Stimulated activated CD4-positive, alpha-beta T cell treated with anti-CD3 and anti-CD28 coated beads, Interleukin-1b, Interleukin-23, amount 100 ng/mL, for 4 hours (primary cell): ENCODE measurements around the gene PRTFDC1.

Experiments used
- DNase-seq, 2 donors: peaks; one replicate each; pipeline ENCODE4 v3.0.0-alpha.2; 2020; ENCODE audit warnings: low read depth in 2 of 2

Gene PRTFDC1

DNA sequence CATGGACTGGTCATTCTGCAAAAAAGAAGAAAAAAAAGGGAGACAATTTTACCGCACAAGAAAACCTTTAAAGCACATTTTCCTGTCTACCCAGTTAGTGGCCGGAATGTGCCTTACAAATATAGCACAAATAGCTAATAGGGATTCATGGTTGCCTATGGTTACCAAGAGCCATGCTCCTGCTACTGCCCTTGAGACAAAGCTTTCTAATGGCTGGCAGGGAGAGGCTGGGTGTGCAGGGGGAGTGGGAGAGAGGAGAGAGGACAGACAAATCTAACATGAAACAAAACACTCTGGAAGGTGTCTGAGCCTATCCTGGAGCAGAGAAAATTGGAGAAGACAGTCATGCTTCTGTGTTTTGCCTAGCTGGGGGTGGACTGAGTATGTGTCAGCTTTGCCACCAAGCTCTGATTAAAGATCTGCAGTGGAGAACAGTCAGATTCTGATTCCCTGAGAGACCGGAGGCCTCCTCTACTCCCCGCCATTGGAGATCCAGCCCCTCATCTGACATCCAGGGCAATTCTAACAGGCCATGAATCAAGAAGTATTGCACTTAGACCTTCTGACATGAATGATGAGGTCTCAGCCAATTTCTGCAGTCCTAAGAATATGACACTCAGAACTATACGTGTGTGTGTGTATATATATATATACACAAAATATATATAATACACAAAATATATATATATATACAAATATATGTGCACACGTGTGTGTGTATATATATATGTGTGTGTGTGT, 80.2 kb downstream of the PRTFDC1 start:
- DNase-seq, result no peak

DNA sequence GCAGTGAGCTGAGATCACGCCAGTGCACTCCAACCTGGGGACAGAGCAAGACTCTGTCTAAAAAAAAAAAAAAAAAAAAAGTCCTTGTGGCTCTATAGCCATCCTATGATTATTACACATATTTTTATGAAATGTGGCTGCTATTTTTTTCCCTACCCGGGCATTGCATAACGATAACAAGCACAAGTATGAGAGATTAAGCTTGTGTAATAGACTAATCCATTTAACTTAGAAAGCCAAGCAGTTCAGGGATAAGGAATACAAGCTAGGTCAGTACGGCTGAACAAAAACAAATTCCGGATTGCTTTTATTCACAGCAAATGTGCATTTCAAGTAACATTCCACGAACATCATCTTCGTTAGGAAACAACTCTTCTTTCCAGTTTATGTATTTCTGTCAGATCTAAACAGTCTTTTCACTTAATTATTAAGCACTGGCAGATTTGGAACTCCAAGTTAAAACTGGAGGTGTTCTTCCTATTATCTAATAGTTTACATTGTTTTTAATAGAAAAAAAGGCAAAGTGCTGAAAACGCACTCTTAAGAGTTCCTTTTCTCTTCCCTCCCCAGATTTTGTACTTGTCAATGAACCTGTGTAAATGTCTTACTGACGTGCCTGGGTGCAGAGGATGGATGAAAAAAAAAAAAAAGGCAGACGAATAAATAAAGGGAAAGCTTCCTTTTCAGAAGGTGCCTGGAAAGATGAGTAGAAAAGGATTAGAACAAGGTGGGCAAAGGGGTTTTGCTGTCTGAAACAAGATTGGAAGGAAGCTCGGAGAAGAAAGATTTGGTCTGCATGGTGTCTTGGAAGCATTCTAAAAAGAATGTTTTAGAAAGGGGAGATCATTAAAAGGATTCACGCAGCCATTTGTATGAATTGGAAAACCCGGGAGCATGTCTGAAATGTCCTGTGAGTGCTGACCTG, 81.1 kb downstream of the PRTFDC1 start:
- DNase-seq, result no peak

DNA sequence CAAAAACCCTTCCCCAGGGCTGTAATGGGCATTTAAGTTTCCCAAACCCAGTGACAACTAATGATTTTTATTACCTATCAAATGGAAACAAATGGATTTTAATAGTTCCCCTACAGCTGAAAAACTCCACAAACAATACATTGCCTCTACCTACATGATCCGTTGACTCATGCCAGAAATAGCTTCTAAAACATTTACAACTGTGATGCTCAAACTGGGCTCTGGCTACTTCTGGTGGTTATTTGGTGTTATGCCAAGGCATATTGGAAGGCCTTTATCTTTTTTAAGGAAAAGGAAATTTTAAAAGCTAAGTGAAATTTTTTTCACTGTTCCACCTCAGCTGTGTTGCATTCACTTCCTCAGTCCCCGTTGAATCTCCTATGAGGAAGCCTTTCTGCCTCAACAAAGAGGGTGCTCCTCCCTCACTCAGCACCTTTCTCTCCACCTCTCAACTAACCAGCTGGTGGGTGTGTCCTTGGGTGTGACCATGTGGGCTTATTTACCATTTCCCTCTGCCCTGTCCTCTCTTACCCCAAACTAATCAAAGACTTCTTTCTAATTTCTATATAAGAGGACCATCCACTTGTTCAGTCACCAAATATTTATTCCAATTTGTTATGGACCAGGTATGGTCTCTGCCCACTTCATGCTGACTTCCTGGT, 82.9 kb downstream of the PRTFDC1 start:
- DNase-seq, result no peak

DNA sequence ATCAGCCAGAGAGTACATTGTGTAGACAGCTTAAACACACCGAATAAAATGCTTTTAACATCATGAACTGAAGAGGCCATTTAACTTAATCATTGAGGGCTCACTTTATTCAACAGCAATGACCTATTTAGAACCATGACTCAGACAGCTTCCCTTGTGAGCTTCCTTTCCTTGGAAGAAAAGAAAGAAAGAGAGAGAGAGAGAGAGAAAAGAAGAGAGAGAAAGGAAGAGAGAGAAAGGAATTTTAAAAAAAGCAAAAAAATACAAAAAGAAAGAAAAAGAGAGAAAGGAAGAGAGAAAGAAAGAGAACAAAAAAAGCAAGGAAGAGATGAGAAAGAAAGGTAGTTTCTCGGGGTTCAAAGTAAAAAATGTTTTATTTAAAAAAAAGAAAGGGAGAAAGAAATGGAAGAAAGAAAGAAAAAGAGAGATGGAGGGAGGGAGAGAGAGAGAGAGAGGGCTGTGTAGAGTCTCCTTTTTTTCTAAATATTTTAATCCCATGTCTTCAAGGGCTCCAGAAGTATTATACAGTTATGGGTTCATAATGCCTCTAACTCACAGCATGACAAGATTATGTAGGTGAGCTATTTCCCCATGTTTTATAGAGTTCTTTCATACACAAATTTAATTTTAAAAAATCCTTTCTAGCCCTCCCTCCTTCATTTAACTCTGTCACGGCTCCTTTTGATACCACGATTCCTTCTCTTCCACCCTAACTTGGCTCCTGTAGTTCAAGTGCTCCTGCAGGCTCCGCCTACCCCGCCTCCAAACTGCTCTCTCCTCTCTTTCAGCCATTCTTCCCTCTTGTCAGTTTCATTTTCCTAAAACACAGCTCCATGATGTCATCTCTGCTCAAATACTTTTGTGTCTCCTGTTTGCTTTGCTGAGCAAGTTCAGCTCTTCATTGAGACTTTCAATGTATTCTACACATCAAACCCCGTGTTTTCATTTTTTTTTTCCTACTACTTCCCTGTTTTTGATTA, 85.5 kb downstream of the PRTFDC1 start:
- no peak for DNase-seq

DNA sequence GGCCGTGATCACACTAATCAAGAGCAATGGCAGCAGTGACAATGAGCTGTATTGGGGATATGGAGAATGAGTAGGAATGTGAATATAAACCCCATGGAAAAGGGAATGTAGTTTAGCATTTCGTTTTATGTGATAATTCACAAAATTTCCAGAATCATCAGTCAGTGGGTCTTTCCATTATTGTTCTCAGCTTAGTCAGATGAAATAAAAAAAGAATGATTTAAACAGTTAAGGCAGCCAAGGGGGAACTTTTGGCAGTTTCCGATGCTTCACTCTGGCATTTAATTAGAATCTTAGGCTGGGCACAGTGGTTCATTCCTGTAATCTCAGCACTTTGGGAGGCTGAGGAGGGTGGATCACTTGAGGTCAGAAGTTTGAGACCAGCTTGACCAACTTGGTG, 86.6 kb downstream of the PRTFDC1 start:
- no peak for DNase-seq

DNA sequence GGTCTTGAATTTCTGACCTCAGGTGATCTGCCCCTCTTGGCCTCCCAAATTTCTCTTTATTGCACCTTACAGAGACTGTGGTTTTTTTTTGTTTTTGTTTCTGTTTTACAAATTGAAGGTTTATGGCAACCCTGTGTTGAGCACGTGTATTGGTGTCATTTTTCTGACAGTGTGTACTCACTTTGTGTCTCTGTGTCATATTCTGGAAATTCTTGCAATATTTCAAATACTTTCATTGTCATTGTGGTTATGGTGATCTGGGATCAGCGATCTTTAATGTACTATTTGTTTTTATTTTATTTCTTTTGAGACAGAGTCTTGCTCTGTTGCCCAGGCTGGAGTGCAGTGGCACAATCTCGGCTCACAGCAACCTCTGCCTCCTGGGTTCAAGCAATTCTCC, 89.8 kb downstream of the PRTFDC1 start:
- DNase-seq, result no peak

DNA sequence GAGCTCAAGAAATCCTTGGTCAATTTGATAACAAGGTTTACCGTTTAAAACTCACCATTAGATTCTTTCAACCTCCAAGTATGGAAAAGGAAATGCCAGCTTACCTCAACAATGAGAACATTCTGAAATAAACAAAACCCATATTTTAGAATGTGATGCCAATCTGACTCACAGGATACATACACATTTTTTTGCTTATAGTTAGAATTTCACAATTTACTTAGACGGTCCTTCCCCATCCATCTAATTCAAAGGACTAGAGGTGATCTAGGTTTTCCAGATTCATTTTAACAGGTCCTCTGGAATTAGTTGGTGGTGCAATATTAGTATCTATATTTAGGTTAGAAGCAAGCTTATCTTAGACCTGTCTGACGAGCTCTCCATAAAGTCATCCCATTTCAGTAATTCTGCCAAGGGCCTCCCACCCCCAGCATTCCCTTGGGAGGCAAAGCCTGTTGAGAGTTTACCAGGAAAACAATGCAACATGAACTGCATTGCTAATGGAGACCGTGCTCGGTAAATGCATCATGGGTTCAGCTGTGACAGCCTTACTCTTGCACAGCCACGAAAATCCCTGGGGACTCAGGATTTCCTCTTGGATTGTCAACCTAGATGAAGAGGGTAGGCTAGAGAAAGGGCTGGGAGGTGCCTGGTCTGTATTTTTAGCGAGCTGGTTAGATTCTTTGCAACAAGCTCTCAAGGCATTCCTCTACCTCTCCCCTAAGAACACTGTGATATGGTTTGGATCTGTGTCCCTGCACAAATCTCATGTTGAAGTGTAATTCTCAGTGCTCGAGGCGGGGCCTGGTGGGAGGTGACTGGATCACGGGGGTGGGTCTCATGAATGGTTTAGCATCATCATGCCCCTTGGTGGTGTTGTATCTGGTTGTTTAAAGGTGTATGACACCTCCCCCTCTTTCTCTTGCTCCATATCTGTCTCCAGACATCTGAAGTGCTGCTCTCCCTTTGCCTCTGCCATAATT, 93.8 kb downstream of the PRTFDC1 start:
- no peak for DNase-seq

DNA sequence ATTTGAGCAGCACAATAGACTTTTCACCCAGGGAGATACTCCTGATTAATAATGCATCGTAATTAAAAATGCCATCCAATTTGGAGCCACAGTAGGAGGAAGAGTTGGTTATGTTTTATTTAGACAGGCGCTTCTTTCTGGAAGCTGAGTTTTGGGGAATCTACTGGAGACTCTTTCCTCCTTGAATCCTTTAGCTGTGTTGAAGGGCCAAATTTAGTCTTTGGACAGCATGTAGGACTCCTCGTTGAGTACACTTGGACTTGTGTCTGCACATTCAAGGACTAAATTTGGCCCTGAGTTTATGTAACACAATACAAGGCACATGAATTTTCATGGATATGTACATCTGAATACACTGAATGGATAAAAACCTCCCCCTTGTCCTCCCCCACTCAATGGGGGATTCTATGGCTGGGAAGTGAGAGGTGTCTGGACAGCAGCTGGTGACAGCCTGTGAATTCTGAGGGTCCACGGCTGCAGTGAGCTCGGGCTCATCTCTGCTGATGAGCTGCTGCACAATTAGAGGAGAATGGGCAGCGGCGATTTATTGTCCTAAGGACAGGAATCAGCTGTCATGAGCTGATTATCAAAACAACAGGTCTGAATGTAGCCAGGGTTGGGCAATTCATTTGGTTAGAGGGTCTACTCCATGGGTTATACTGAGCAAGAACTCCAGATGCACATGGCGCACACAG, 95.2 kb downstream of the PRTFDC1 start:
- DNase-seq, result no peak

DNA sequence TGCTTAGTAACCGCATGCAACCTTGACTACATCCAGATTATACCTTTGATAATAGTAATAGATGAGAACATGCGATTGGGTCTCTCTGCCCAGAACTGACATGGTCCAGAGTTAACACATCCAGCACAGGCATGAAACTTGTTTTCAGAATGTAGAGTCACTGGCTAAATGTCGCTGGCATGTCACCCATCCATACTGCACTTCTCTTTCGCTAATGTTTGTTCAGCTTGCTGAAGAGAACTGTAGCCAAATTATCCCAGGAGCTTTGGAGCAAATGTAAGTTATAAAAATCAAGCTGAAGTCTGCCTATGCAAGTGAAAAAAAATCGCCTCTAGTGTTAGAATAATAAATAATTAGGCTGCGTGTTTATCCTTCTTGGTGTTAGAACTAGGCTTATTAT, 98.2 kb downstream of the PRTFDC1 start:
- no peak for DNase-seq

DNA sequence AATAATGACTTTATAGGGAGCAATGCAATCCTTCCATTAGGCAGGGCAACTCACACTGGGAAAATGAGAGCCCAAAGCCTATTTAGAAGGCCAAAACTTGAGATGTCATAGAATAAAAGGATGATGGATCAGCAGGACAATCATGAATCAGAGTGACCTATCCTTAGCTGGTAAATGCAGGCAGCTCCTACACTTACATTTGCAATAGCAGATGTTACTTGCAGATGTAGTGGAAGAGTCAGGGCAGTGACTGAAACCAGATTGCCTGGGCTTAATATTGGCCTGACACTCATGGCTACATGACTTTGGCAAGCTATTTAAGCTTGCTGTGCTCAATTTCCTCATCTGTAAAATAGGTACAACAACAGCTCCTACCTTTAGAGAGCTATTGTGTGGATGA, 98.7 kb downstream of the PRTFDC1 start:
- no peak for DNase-seq

DNA sequence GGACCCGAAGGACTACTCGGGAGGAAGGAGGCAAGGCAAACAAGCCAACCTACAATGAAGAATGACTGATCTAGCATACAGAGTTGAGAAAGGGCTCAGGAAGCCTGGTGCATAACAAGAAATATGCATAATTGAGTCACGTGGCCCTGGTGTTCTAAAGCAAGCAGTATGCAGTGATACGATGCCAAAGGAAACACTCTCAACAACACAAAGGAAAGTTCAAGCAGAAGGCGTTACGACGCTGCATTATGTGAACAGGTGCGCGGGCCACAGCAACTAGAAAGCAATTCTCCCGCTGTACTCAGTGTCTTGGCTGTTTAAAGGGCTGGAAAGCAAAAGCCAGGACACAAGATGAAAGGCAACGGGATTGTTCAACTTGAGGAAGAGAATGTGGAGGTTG, 100.8 kb downstream of the PRTFDC1 start:
- DNase-seq, result no peak

DNA sequence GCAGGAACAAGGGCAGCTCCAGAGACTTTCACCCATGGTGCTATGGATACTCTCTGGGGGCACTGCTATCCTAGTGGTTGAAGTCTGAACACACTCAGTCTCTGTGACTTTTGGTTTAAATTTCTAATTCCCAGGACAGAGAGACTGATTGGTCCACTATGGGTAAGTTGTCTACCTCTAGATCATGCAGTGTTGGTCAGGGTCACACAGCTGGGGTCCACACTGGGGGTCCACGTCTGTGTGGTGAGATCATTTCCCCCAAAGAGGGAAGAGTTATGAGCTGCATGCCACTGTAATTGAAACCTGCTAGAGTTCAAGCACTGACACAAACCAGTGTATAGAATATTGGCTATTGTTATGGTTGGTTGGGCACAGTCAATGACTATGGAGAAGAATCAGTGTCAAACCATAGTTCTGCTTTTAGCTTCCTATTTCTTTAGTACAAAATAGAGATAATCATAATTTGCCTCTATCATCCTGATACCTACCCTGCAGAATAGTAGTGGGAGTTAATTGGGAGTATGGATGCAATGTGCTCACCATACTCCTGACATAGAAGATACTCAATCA, 101.6 kb downstream of the PRTFDC1 start:
- DNase-seq, result no peak

DNA sequence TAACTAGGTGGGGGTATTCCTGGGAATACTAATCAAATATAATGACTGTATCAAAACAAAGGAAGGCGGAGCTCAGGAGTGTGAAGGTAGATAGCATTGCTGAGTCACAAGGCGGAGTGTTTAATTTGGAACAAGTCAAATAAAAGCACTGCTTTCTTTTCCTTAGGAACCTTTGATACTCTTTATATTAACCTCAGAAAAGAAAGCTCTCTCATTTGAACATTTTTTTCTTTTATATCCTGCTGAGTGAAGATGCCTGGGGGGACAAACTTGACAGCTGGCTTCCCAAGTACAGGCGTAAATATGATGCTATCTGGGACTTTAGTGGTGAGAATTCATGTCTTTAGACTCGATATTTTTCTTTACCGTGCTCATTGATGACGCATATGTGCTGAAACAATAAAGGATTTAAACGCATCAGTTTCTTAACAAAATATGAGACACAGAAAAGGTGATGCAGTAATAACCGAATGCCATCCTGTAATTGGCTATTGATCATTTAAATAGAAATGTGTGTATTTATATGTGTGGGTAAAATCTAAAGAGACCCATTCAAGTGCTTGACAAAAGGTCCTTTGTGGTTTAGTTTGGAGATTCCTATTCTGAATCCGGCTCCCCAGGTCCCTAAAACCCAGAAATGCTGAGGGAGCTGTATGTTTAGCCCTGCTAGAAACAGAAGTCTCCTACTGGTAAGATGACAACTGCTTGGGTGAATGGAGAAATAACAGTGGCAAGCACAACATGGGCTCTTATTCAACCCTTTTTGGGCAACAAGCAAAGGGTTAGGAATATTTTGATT, 102.7 kb downstream of the PRTFDC1 start:
- no peak for DNase-seq

DNA sequence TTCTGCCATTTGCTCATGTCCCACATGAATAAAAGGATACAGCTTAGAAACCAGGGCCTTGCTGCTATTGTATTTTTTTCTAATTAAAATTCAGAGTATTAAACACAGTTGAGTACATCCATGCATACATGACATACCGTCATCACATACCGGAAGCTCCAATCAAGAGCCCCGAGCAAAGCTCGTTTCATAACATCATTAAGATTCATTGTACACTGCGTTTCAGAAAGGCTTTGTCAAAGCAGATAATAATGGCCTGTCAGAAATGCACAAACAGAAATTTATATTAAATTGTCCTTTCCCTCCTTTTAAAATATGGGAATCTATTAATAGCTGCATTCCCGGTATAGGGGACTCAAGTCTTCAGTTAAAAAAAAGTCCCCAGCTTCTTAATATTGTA, 103.4 kb downstream of the PRTFDC1 start:
- no peak for DNase-seq

DNA sequence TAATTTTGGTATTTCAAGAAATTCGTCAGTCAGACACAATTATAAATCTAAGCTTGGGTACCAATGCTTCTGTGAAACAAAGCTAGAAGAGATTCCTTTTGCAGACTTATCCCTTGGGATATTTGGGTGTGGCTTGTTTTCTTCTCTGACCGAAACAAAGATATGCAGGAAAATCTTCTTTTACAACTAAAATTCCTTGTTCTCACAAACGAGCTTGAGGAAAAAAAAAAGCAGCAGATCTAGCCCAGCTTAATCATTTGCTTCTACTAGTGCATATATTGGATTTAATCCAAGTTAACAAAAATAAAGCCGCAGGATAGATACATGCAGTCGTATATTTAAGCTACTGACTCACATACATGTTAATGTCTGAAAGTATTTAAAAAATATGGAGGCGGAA, 104.2 kb downstream of the PRTFDC1 start:
- no peak for DNase-seq

DNA sequence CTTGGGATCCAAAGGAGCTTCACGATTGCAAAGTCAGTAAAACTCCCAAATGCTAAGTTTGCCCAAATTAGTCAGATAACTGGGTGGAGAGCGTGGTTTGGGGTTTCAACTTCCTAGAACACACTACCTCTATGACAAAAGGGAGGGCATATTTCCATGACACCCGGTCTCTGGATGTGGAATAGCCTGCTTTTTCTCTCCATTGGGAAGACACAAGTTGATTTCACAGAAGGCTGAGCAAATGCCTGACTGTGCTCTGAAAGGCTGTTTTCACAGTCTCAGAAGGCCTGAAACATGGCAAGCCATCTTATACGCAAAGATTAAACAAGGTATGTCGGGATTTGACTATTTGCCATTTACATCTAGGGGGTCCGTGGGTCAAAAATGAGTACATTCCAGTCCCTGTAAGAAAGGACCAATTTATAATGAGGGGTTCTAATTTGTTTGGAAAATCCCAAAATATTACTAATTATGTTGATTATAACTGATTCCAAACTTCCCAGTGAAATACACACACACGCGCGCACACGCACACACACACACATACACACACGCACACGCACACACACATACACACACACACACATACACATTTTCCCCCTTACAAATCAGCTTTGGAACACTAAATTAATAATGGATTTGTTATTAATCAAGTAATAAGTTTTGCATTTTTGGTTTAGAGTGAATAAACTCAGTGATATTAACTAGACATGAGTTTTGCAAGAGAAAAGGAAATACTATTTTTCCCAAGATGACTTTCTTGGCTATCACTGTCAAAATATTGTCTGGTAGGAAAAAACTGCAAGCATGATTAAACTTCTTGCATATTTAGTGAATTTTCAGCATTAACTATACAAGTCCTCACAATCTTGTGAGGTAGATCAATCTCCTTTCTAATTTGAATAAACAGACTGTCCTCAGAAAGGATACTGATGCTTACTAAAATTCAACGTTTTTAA, 105.0 kb downstream of the PRTFDC1 start:
- DNase-seq, result no peak

DNA sequence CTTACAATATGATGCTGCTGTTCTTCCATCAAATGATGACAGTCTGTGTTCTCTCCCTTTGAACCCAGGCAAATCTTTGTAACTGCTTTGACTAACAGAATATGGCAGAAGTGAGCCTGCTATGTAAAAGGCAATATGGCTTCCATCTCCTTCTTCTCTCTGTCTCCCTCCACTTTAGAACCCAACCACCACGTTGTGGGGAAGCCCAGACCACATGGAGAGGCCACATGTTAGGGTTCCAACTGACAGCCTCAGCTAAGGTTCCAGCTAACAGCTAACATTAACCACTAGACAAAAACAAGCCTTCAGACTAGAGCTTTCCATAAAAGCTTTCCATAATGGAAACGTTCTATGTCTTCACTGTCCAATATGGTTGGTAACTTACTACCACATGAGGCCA, 107.7 kb downstream of the PRTFDC1 start:
- DNase-seq, result no peak
